ENCODE data around the gene OR51B6.
"Not testable (repeated sequence)": the region's sequence is repeated elsewhere in the genome, so short reads cannot be mapped to it uniquely, and the experiment has no call there.

The OR51B6 gene, protein sequence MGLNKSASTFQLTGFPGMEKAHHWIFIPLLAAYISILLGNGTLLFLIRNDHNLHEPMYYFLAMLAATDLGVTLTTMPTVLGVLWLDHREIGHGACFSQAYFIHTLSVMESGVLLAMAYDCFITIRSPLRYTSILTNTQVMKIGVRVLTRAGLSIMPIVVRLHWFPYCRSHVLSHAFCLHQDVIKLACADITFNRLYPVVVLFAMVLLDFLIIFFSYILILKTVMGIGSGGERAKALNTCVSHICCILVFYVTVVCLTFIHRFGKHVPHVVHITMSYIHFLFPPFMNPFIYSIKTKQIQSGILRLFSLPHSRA

DNA sequence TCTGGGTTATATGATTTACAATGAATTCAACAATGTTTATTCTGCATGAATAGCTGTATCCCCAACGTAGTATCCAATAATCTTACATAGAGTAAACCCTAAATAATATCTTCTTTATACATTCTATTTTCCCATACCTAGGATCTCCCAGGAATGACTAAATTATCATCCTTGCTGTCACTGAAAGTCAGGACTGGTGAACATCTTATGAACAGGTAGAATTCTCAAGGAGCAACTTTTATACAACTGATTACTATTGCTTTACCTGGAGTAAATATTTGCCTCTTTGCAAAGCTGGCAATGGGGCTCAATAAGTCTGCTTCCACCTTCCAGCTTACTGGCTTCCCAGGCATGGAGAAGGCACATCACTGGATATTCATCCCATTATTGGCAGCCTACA is at the start of gene OR51B6:
Gene OR51B6, plus strand, starts transcription at position 301 of the 400 bp plus-strand sequence. Its CDS starts 0 bp downstream, at position 301.
- DNase-seq (ENCODE audit: low read depth) = no peak

DNA sequence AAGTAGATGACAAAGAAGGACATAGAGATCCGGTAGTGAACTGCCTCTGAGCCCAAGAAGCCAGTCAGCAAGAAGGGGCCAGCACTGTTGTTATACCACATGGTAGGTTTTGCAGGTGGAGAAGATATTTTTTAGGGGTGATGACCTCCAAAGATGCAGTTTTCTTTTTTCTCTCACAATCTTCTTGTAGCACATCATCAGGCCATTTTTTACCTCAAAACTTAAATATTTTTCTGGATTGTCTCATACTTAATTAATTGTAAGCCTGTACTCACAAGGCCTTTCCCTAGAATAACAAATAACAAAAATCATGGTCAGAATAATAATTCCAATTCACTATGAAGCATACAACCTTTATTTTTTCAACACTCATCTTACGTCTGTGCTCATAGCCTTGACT is 49.5 kb upstream of the OR51B6 start, which contains the start of gene OR51B4:
Gene OR51B4, minus strand, starts transcription at position 101 of the 400 bp plus-strand sequence. Its CDS starts 0 bp downstream, at position 101.
- DNase-seq (ENCODE audit: low read depth) = no peak

DNA sequence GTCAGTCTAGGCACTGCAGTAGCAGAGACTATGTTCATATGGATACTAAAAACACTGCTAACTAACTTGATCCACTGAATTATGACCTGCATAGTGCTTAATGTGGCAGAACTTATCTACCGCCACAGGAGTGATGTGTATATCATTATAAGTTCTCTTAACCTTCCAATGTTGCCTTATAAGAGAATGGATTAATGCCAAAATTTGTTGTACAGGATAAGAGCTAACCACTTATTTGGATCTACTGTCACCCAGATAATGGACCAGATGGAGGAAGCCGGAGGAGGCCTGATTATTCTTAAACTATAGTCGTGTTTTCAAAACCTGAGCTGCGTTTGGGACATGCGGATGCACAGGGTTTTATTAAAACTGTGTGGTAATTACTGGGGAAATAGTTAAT is 47.7 kb upstream of the OR51B6 start:
- DNase-seq (ENCODE audit: low read depth) = no peak

DNA sequence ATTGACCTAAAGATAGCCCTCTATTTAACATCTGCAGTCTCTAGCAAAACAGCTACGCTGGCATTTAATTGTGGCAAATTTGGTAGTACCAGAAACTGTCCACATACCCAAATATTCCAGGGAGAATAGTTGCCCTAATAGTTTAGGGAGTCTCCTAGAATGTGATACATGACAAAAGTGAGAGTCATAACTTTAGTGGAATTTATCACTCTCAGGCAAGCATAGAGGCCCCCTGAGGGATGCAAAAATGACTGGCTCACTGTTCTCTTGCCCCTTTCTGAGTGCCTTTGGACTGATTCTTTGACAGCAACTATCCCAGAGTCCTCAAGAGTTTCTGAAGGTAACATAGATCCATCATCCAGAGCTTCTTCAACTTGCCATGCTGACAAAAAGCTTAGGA is 47.3 kb upstream of the OR51B6 start:
- DNase-seq (ENCODE audit: low read depth) = no peak

DNA sequence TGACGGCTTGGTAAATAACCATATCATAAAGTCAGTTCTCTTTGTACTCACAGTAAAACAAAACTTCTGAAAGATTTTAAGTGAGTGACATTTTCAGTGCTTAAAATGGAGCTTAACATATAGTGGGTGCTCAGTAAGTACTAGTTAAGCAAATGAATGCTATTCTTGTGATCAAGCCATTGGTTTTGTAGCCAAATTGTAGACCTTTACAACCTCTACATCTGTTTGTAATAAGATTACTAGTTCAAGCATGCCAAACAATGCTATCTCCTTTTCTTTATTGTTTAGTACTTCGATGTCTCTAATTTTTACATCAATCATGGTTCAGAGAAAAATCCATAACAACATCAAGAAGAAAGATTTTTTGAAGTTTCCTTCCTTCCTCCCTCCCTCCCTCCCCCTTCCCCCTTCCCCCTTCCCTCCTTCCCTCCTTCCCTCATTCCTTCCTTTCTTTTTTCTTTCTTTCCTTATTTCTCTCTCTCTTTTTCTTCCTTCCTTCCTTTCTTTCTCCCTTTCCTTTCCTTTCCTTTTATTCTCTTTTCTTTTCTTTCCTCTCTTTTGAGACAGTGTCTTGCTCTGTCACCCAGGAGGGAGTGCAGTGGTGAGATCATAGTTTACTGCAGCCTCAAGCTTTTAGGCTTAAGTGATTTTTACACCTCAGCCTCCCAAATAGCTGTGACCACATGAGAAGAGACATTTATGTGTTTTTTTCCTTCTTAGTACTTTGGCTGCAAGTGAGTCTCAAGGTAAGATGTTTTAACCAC is 43.9 kb upstream of the OR51B6 start:
- no peak for DNase-seq (ENCODE audit: low read depth)

DNA sequence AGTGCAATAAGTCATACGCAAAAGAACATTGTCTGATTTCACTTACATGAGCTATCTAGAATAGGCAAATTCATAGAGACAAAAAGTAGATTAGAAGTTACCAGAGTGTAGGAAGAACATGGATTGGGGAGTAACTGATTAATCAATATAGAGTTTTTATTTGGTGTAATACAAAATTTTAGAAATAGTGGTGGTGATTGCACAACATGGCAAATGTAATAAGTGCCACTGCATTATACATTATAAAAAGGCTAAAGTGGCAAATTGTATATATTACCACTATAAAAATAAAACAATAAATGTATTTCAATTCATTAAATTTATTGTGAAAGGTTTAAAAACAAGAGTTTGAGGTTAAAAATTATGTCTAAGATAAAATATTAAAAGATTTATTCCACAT is 40.9 kb upstream of the OR51B6 start:
- DNase-seq (ENCODE audit: low read depth) = no peak

DNA sequence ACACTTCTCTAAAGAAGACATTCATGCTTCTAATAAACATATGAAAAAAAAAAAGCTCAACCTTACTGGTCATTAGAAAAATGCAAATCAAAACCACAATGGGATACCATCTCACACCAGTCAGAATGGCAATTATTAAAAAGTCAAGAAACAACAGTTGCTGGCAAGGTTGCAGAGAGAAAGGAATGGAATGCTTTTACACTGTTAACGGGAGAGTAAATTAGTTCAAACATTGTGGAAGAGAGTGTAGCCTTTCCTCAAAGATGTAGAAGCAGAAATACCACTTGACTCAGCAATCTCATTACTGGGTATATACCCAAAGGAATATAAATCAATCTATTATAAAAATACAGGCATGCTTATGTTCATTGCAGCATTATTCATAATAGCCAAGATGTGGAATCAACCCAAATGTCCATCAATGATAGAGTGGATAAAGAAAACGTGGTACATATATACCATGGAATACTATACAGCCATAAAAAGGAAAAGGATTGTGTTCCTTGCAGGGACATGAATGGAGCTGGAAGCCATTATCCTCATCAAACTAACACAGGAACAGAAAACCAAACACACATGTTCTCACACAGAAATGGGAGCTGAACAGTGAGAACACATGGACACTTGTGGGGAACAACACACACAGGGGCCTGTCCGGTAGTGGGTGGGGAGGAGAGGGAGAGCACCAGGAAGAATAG is 37.8 kb upstream of the OR51B6 start:
- DNase-seq (ENCODE audit: low read depth) = not testable (repeated sequence)

DNA sequence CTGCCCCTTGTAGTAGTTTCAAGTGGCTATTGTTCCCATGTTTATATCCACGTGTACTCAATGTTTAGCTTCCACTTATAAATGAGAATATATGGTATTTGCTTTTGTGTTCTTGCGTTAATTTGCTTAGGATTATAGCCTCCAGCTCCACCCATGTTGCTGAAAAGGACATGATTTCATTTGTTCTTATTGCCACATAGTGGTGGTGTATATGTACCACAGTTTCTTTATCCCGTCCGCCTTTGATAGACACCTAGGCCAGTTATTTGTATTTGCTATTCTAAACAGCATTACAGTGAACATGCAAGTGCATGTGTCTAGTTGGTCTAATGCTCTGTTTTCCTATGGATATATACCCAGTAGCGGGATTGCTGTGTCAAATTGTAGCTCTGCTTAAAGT is 34.0 kb upstream of the OR51B6 start:
- no peak for DNase-seq (ENCODE audit: low read depth)

DNA sequence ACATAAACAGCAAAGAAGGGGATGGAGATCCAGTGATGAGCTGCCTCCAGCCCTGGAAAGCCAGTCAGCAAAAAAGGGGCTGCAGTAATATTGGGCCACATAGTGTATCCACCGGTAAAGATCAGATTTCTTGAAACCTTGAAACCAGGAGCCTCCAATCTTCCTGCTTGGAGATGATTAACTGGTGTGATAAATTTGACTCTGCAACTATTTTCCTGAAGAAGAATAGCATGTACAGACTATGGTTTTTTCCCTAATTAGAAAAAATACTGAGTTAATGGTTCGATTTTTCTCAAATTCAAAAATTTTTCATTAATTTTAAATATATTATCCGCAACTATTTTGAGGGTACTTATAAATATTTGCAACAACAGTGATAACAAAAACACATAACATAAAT is 27.1 kb upstream of the OR51B6 start, which contains the start of gene OR51B2:
Gene OR51B2, minus strand, starts transcription at position 101 of the 400 bp plus-strand sequence. Its CDS starts 0 bp downstream, at position 101.
- no peak for DNase-seq (ENCODE audit: low read depth)

GRCh38 chr11:5335170-5335569 is 16.1 kb upstream of the OR51B6 start:
- DNase-seq (ENCODE audit: low read depth) = no peak

DNA sequence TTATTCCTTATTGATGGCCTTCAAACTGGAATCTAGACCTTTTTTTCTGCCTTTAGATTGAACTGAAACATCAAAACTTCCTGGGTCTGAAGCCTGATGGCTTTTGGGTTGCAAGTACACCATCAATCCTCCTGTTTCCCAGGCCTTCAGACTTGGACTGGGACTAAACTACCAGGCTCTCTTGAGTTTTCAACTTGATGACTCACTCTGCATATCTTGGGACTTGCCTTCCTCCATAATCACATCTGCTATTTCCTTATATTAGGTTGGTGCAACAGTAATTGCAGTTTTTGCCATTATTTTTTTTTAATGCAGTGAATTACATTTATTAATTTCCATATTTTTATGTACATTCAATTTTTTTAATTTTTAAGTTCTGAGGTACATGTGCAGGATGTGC is 15.0 kb upstream of the OR51B6 start:
- no peak for DNase-seq (ENCODE audit: low read depth)

- not testable (repeated sequence) for DNase-seq (ENCODE audit: low read depth)
Observed at GRCh38 chr11:5337253-5337652, 14.1 kb upstream of the OR51B6 start.

- DNase-seq (ENCODE audit: low read depth) = no peak
Observed at GRCh38 chr11:5339771-5340322, 11.5 kb upstream of the OR51B6 start.

- DNase-seq (ENCODE audit: low read depth) = no peak
Observed at GRCh38 chr11:5343474-5344335, 7.6 kb upstream of the OR51B6 start, which contains the start of gene OR51B5. Gene OR51B5 (minus strand): TSS chr11:5343524. CDS start chr11:5343524, 0 bp downstream.

DNA sequence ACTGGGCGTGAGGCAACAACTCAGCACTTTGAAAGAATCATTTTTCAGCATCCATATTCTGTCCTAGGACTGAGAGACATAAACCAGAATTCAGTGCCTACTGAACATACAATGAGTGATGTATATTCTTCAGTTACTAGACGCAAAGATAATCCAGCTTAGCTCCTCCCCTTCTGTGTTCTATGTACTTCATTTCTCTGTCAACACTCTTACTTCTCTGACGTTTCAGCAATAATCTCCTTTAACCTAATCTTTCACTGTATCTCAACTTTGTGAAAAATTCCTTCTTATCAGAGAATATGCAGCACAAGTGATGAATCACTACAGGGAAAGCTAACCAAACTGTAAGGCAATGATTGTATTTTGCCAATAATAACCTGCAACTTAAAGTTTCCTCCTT is 5.5 kb upstream of the OR51B6 start:
- no peak for DNase-seq (ENCODE audit: low read depth)

DNA sequence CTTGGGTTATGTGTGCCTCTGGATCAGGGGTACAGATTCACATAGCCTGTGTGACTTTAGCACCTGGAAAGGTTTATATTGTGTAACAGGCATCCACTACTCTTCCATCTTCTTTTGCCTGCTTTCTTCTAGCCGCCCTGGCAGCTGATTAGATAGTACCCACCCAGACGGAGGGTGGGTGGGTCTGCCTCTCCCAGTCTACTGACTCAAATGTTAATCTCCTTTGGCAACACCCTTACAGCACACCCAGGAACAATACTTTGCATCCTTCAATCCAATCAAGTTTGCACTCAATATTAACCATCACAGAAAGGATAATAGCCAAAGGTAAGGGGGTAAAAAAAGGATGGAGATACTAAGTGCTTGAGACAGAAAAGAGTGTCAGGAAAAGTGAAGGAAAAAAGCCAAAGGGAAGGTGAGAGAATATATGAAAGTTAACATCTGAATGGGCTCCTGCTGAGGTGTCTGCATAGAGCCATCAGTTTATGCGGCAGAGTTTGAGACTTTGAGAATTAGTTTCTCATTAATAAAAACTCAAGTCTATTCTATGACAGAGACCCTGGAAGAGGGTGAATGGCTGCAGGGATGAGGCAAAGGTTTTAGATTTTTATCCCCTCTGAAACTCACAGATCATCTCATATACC is 2.6 kb upstream of the OR51B6 start:
- DNase-seq (ENCODE audit: low read depth) = no peak

- DNase-seq (ENCODE audit: low read depth) = no peak
Observed at GRCh38 chr11:5349550-5349949, 1.8 kb upstream of the OR51B6 start.

DNA sequence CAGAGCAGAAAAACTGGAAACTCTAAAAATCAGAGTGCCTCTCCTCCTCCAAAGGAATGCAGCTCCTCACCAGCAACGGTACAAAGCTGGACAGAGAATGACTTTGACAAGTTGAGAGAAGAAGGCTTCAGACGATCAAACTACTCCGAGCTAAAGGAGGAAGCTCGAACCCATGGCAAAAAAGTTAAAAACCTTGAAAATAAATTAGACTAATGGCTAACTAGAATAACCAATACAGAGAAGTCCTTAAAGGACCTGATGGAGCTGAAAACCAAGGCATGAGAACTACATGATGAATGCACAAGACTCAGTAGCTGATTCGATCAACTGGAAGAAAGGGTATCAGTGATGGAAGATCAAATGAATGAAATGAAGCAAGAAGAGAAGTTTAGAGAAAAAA is 4.7 kb downstream of the OR51B6 start:
- DNase-seq (ENCODE audit: low read depth) = not testable (repeated sequence)

DNA sequence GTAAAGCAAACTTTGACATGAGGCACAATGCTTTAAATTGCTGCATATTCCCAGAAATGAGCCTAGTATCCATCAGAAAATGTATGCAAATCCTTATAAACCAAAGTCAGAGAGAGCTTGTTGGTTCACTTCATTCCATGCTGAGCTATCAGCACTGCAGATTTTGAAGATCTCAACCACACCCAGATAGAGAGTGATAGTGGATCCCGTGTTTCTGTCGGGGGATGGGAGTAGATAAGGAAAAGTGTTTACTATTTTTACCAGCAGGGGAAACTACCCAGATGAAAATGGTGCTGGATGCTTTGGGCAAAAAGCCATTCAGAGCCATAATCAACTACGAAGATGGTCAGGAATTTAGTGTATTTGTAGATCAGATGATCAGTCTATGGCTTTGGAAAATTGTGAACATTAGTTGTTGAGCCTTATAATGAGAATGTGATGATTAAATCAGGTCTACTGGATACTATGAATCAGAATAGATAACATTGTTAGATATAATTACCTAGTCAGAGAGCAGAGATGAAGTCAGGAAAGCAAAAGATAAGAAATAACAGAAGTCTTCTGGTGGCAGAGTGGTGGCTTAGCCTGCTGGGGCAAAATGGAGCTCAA is 10.8 kb downstream of the OR51B6 start:
- no peak for DNase-seq (ENCODE audit: low read depth)

- no peak for DNase-seq (ENCODE audit: low read depth)
Observed at GRCh38 chr11:5363679-5364078, 12.4 kb downstream of the OR51B6 start.
